HuH-7.5 (cell line): ENCODE measurements around the gene POLD1.
"Not testable (repeated sequence)": the region's sequence is repeated elsewhere in the genome, so short reads cannot be mapped to it uniquely, and the experiment has no call there.

Experiments used
- DNase-seq: peaks from one replicate; pipeline ENCODE4 v3.0.0; 2011; ENCODE audit warnings: low spot score

The POLD1 gene

DNA sequence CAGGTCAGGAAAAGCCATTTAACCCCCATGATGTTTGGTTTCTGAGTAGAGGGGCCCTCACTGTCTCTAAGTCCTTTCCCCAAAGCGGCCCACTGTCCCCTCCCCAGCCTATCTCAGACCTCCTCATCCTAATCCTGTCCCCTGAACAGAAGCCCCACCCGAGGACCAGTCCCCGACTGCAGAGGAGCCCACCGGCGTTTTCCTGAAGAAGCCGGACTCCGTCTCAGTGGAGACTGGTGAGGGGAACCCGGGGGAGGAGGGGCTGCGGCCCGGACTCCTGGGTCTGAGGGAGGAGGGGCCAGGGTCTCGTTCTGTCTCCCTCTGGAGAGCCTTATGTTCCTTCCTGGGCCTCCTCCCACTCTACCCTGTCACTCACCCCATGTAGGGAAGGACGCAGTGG, 51.5 kb downstream of the POLD1 start:
- DNase-seq: no peak

DNA sequence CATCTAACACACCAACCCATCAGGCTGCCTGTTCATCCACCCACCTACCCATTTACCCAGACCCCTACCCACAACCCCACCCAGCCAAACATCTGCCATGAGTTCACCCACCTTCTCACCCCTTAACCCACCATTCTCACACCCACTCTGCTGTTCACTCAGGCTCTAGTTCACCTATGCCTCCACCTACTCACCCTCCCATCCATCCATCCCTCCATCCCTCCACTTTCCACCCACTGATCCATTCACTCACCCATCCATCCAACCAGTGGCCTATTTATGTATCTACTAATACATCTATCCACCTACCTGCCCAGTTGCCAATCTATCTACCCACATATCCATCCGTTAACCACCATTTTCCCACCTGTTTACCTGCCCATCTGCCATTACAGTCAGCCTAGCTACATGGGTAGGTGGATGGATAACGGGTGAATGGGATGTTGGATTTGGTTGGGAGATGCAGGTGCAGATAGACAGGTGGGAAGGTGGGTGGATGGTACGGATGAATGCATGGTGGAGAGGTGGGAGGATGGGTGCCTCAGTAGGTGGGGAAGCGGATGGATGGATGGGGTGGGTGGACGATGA, 53.8 kb downstream of the POLD1 start:
- DNase-seq: no peak

DNA sequence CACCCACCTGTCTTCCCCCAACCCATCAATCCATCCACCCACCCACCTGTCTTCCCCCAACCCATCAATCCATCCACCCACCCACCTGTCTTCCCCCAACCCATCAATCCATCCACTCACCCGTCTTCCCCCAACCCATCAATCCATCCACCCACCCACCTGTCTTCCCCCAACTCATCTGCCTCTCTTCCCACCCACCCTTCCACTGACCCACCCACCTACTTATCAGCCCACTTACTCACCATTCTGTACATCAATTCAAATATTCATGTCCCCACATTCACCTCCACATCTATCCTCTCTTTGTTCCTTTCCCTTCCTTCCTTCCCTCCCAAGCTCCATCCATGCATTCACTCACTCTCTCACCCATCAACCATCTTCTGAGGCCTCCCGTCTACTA, 55.0 kb downstream of the POLD1 start:
- DNase-seq: not testable (repeated sequence)

DNA sequence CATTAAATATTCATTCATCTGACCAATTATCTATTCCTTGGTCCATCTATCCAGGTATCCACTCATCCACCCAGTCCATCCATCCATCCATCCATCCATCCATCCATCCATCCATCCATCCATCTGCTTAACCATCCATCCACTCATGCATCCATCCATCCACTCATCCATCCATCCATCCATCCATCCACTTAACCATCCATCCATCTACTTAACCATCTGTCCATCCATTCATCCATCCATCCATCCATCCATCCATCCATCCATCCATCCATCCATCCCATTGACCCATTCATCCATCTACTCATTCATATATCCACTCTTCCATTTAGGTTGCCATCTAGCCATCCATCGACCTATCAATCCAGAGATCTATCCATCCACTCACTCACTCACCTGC, 59.9 kb downstream of the POLD1 start:
- DNase-seq: no peak

DNA sequence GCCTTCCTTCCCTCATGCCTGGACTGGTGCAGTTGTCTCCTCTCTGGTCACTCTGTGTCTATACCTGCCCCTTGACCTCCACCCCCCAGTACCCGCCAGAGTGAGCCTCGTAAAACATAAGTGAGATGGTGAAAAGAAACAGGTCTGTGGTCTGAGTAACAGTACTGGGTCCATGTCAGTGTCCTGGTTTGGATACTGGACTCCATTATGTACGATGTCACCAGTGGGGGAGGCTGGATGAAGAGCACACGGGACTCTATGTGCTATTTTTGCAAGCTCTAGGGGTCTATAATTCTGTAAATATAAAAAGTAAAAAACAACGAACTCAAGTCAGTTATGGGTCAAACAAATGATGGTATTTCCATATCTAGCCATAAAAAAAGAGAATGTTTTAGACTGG, 62.9 kb downstream of the POLD1 start:
- DNase-seq: no peak

DNA sequence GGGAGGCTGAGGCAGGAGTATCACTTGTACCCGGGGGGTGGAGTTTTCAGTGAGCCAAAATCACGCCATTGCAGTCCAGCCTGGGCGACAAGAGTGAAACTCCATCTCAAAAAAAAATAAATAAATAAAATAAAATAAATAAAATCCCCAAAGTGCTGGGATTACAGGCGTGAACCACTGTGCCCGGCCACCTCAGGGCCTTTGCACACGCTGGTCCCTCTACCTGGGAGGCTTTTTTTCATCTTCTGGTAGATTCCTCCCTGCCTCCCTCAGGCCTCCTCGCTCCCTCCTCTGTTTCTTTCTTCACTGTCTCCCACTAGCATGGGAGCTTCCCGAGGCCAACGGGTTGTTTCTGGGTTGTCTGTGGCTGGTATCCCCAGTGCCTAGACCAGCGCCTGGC, 63.6 kb downstream of the POLD1 start:
- no peak for DNase-seq

DNA sequence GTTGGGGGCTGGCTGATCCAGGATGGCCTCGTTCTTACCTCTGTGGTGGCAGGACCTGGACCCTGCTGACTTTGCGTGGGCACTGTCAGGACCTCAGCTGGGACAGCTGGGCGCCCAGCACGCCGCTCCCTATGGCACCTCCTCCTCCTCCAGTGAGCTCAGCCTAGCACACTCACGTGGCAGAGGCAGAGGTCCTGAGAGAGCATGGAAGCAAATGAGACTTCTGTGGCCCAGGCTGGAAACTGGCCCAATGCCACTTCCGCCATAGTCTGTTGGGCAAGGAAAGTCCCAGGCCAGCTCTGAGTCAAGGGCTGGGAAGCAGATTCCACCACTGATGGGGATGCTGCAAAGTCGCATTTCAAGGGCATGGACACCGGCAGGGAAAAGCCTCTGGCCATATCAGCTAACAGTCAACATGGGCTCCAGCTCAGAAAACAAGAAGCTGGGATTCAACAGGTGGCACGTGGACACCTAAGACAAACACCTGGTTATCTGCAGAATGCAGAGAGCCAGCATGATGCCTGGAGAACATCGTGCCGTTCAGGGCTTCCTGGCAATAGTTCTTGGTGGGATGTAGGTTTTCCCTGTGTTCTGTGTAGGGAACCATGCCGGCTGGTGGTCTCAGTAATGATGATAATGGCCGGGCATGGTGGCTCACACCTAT, 65.2 kb downstream of the POLD1 start:
- DNase-seq: no peak

DNA sequence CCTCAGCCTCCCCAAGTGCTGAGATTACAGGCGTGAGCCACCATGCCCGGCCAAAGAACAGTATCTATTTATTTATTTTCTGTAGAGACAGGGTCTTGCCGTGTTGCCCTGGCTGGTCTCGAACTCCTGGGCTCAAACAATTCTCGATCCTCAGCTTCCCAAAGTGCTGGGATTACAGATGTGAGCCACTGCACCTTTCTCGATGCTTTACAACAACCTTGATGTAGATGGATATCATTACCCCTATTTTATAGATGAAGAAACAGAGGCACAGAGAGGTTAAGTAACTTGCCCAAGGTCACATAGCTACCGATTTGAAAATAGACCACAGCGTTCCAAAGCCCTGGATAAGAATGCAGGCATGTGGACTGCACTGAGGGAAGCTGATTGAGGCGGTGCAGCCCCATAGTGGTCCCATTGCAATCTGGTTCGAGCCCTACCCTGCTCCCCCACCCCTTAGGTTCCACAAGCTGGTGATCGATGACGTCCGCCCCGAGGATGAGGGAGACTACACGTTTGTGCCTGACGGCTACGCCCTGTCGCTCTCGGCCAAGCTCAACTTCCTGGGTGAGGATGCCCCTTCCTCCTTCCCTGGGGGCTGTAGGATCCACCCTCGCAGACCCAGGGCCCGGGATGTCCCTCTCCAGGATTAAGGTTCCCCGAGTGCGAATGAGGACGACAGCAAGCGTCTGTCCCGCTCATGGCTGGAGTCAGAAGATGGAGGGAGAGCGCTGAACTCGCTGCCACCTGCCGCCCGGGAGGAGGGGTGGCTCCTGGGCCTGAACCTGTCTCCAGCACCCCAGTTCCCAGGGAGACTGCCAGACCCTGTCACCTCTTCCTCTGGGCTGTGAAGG, 66.4 kb downstream of the POLD1 start:
- DNase-seq: no peak

DNA sequence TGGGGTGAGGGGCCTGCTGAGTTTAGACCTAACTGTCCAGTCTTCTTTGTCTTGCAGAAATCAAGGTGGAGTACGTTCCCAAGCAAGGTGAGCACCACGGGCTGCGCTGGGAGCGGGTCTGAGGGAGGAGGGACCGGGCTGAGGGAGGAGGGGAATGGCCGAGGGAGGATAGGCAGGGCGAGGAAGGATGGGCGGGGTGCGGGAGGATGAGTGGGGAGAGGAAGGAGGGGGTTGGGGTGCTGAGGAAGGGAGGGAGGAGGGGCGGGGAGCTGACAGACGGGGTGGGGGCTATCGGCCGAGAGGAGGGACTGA, 67.0 kb downstream of the POLD1 start:
- no peak for DNase-seq

DNA sequence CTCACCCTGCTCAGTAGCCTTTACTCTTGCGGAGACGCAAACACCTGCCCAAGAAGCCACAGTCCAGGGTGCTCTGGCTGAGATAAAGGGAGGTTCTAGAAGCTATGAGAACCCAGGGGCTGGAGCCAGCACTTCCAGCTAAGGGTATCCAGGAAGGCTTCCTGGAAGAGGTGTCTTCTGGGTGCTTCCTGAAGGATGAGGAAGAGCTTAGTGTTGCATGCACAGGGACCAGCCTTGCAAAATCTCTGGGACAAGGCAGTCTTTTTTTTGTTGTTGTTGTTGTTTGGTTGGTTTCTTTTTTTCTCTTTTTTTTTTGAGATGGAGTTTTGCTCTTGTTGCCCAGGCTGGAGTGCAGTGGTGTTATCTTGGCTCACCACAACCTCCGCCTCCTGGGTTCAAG, 69.1 kb downstream of the POLD1 start:
- no peak for DNase-seq

DNA sequence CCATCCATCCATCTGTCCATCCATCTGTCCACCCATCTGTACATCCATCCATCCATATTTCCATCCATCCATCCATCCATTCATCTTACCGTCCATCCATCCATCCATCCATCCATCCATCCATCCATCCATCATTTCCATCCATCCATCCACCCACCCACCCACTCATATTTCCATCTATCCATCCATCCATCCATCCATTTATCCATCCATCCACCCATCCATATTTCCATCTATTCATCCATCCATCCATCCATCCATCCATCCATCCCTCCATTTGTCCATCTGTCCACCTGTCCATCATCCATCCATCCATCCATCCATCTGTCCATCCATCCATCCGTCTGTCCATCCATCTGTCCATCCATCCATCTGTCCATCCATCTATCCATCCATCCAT, 71.8 kb downstream of the POLD1 start:
- no peak for DNase-seq

DNA sequence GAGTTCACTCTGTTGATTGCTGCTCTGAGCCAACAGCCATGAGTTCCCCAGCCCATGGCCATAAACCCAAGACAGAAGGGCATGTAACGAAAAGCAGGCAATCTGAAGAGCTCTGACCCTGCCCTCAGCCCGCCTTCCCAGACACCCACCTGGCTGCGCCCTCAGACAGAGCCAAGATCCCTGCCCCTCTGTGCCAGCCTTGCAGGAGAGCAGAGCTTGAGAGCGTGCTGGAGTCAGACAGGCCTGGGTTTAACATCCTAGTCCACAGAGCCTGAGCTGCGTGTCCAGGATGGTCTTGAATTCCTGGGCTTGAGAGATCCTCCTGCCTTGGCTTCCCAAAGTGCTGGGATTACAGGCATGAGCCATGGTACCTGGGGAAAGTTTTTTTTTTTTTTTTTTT, 73.2 kb downstream of the POLD1 start:
- no peak for DNase-seq

DNA sequence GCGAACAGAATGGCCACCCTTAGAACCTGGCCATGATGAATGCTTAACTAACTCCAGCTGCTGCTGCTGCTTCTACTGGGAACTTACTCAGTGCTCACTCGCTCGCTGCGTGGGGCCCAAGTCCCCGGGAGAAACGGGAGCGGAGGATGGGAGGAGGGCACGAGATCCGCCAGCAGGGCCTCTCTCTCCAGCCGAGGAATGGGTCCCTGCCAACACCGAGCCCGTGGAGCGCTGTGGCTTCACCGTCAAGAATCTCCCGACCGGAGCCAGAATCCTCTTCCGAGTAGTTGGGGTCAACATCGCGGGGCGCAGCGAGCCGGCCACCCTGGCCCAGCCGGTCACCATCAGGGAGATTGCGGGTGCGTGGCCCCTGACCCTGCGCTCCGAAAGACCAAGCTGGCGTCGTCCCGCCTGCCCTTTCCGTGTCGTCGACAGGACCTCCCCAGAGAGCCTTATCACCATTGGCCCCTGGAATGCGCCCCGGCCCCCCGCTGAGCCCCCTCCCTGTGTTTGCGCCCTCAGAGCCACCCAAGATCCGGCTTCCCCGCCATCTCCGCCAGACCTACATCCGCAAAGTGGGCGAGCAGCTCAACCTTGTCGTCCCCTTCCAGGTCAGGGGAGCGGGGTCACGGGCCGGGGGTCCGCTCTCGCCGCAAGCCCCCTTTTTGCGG, 74.4 kb downstream of the POLD1 start:
- DNase-seq: no peak

DNA sequence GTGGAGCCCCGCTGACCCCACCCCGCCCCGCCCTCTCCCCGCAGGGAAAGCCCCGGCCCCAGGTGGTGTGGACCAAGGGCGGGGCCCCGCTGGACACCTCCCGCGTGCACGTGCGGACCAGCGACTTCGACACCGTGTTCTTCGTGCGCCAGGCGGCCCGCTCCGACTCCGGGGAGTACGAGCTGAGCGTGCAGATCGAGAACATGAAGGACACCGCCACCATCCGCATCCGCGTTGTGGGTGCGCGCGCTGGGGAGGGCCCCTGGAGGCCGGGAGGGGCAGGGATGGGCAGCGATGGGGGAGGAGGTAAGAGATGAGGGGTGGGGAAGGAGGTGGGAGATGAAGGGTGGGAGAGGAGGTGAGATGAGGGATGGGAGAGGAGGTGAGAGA, 74.9 kb downstream of the POLD1 start:
- no peak for DNase-seq

DNA sequence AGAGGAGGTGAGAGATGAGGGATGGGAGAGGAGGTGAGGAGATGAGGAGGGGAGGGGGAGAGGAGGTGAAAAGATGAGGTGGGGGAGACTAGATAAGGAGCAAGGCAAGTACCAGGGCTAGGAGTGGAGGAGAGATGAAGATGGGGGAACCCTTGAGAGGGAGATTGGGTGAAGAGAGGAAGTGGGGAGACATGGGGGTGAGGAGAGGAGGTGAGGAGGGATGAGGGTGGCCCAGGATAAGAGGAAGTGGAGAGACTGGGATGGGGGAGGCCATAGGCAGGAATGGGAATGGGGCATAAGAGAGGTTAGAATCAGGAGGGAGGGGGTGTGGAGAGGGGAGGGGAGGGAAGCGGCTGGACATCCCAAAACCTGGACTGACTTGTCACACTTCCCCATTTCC, 75.5 kb downstream of the POLD1 start:
- DNase-seq: no peak

DNA sequence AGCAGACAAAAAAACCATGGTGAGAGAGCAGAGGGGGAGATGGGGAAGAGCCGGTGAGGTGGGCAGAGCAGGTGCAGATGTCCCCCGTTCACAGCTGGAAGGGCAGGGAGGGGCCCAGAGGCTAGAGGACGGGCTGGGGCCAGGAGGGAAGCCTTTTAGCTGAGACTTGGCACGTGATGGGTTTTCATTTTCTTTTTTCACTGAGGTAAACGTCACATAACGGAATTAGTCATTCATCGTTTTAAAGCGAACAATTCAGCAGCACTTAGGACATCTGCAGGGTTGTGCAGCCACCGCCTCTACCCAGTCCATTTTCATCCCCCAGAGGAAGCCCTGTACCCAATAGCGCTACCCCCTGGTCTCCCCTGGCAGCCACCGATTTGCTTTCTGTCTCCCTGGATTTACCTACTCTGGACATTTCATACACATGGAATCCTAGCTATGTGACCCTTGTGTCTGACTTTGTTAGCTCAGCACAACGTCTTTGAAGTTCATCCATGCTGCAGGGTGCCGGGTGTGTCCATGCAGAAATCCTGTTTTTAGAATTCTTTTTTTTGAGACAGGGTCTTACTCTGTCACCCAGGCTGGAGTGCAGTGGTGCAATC, 76.1 kb downstream of the POLD1 start:
- peak; percentile 67 for DNase-seq

DNA sequence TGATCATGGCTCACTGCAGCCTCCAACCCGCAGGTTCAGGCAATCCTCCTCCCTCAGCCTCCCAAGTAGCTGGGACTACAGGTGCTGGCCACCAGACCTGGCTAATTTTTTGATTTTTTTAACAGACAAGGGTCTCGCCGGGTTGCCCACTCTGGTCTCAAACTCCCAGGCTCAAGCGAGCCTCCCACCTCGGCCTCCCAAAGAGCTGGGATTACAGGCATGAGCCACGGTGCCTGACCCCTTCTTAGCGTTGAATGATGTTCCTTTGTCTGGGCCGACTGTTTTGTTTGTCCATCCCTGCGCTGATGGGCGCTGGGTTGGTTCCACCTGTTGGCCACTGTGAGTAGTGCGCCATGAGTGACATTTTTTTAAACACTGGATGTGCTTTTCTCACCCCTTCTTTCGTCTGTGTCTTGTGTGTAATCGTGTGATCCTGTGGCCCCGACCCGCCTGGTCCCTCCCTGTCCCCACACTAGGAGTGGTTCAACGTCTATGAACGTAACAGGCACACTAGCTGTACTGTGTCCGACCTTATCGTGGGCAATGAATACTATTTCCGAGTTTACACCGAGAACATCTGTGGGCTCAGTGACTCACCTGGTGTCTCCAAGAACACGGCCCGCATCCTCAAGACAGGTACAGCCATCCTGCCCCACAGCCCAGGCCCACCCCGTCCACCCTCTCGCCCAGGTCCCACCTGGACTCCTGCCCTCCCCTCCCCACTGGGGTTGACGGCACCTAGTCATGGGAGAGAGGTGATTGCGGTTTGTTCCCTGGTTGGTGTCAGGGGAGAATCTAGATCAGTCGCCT, 77.1 kb downstream of the POLD1 start:
- peak; percentile 95 for DNase-seq

DNA sequence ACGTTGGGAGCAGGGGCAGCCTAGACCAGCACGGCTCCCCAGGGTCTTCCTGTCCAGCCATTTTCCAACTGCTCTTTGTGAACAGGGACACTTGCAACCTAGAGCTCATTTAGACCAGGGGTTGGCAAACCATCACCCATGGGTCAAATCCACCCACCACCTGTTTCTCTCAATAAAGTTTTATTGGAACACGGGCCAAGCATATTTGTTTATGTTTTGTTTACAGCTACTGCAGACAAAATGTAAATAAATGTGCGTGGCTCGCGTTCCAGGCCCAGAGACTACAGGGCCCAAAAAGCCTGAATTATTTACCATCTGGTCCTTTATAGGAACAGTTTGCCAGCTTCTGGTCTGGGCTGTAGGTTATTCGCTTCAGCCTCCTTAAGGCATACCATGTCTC, 78.8 kb downstream of the POLD1 start:
- no peak for DNase-seq

DNA sequence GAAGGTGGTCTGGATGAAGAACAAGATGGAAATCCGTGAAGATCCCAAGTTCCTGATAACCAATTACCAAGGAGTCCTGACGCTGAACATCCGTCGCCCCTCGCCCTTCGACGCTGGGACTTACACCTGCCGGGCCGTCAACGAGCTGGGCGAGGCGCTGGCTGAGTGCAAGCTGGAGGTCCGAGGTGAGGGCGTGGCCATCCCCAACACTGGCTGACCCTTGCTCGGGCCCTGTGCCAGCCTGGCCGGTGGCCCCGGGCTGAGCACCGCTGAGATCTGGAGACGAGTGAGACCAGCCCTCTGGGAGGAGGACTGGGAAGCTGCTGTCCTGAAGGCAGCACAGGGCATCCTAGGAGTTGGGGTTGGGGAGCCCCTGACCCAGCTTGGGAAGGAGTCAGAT, 80.2 kb downstream of the POLD1 start:
- no peak for DNase-seq

DNA sequence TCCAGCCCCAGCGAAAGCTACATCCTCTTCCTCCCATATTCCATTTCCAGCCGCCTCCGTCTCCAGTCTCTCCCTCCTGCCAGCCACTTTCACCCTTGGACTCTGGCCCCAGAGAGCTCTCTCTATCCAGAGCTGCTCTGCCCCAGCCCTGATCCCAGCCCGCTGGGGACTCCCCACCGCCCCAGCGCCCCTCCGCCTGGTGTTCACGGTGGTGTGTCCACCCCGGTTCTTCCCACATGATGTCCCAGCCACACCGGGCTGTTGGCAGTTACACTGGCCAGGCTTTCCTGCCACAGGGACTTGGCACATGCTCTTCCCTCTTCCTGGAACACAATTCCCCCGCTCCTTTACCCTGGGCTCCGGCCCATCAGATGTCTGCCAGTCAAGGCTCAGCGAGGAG, 80.9 kb downstream of the POLD1 start:
- no peak for DNase-seq

DNA sequence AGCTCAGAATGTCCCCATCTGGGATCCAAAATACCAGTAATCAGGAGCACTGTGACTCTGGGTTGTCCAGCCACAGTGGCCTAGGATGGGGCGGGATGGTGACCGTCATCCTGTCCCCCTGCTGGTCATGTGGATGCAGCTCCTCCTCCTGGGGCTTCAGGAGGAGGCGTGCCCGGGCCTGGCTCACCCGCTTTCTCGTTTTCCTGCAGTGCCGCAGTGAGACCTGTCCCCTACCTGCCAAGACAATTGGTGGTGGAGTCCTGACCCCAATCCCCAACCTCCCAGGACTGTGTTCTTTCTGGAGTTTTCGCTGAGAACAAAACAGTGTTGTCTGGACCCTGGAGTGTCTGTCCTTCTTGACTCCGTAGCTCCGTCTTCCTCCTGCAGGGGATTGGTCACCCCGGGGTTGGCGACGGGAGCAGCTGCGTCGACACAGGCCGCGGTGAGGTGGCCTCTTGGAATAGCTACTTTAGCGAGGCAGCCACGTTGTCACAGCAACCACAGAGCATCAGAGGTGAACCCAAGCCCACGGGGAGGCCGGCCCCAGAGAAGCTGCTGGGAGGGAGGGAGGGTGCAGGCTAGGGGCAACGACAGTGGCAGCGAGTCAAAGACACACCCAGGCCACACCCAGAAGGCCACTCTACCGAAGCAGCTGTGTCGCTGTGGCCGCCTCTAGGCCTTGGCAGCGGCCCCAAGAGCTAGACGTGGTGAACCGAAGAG, 82.0 kb downstream of the POLD1 start:
- no peak for DNase-seq
